ENCODE measurements around the gene ATXN1.

The ATXN1 gene

DNA sequence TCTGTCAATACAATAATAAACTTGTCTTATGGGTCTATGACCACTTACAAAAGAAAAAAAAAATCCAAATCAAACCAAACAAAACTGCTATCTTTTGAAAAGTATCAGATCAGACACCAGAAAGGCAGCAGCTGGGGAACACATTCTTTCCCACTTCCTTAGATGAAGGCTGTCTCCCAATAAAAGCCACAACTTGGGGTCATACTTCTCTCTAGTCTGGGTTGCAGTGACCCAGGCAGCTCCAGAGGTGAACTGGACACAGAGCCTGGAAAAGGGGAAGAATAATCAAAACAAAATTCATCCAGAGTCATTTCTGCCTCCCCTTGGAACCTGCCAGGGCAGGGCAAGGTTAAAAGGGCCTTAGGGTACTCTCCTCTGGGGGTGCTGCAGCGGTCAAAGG is 19.1 kb downstream of the ATXN1 start:
- Histone ChIP-seq H2AFZ (no peak overlapping the region), H3K27ac (no peak overlapping the region), H3K4me1 (peaks cover 3% of the 10 kb centered on the region), H3K4me2 (ENCODE audit: low read length) (no peak overlapping the region), H3K36me3 (ENCODE audit: control insufficient read depth, insufficient read depth, low read length) (no peaks in the 10 kb centered on the region), H3K4me3 (ENCODE audit: low read depth, low read length) (no peak overlapping the region), H3K9ac (no peak overlapping the region), H3K9me3 (ENCODE audit: control insufficient read depth, low read length) (no peaks in the 10 kb centered on the region), H3K27me3 (ENCODE audit: control insufficient read depth, insufficient read depth, low read length) (no peaks in the 10 kb centered on the region), H3K79me2 (peaks cover 14% of the 10 kb centered on the region)
- TF ChIP-seq, protein P1, sequence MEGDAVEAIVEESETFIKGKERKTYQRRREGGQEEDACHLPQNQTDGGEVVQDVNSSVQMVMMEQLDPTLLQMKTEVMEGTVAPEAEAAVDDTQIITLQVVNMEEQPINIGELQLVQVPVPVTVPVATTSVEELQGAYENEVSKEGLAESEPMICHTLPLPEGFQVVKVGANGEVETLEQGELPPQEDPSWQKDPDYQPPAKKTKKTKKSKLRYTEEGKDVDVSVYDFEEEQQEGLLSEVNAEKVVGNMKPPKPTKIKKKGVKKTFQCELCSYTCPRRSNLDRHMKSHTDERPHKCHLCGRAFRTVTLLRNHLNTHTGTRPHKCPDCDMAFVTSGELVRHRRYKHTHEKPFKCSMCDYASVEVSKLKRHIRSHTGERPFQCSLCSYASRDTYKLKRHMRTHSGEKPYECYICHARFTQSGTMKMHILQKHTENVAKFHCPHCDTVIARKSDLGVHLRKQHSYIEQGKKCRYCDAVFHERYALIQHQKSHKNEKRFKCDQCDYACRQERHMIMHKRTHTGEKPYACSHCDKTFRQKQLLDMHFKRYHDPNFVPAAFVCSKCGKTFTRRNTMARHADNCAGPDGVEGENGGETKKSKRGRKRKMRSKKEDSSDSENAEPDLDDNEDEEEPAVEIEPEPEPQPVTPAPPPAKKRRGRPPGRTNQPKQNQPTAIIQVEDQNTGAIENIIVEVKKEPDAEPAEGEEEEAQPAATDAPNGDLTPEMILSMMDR (IDR thresholded peaks at IDR 0.05), result no peak

DNA sequence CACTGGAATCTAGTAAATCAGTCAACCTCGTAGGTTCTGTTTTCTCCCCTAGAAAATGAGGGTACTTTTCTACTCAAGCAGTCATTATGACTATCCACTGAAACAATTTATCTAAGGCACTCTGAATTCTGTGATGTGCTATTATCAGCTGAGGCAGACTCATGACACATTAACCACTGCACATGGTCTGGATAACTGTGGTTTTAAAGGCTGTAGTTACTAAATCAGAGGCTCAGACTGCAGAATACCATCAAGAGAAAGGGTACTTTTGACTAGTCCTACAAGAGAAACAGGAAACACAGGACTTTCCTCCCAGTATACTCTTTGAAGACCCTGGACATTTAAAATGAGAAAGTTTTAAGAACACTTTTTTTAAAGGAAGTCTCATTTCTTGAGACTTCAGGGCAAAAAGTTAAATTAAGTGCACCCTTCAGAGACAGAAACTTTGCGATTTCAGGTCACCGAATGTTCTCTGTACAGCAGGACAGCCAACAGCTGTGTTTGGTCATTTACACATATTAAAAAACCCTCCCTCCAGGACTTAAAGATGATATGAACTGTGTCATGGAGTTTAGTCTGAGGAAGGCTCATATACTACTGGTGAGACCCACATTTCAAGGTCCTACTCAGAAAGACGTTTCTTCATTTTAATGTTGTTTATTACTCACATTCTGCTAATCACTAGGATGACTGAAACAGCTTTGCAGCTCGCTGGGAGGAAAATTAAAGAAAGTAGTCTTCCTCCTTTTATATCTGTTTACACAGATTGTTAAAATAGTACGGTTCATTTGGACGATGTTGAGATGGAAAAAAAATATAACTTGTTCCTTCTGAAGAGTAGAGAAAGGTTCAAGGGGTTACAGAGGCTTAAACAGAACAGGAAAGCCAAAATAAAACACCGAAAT is 19.9 kb downstream of the ATXN1 start:
- no peak overlapping the region for H3K4me3 ChIP-seq (ENCODE audit: low read depth, low read length)

DNA sequence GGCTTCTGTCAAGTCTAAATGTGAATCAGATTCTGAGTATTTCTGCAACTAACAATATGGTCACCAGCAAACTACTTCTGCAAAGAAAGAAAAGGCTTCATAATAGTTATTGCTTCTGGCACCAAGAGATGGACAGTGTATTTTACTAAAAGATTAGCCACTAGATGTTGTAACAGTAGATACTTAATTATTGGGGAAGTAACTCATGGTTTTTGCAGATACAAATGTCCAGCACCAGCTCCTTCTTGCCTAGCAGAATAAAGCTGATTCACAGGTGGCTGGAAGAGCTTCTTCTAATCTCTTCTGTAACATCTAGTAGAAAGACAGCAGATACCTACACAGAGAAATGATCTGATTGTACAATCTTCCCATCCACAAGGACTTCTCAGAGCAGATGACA is 21.2 kb downstream of the ATXN1 start:
- no peaks in the 10 kb centered on the region for H3K9me3 ChIP-seq (ENCODE audit: control insufficient read depth, low read length)
- no peak overlapping the region for H3K9ac ChIP-seq
- peaks cover 5% of the 10 kb centered on the region for H3K4me1 ChIP-seq
- H3K27ac ChIP-seq, result no peak overlapping the region
- no peaks in the 10 kb centered on the region for H3K27me3 ChIP-seq (ENCODE audit: control insufficient read depth, insufficient read depth, low read length)
- H3K4me2 ChIP-seq (ENCODE audit: low read length), result no peak overlapping the region
- no peak overlapping the region for H3K4me3 ChIP-seq (ENCODE audit: low read depth, low read length)
- peaks cover 7% of the 10 kb centered on the region for H3K79me2 ChIP-seq
- no peak overlapping the region for H2AFZ ChIP-seq
- TF ChIP-seq, protein P1 (IDR thresholded peaks at IDR 0.05), result no peak
- H3K36me3 ChIP-seq (ENCODE audit: control insufficient read depth, insufficient read depth, low read length), result no peaks in the 10 kb centered on the region

More for the DNA sequence above, 19.9 kb downstream of the ATXN1 start:
- Histone ChIP-seq H3K27me3 (ENCODE audit: control insufficient read depth, insufficient read depth, low read length) (no peaks in the 10 kb centered on the region), H3K9me3 (ENCODE audit: control insufficient read depth, low read length) (no peaks in the 10 kb centered on the region), H2AFZ (no peak overlapping the region), H3K4me1 (peaks cover 5% of the 10 kb centered on the region), H3K9ac (no peak overlapping the region), H3K79me2 (peaks cover 14% of the 10 kb centered on the region), H3K36me3 (ENCODE audit: control insufficient read depth, insufficient read depth, low read length) (no peaks in the 10 kb centered on the region), H3K4me2 (ENCODE audit: low read length) (no peak overlapping the region), H3K27ac (no peak overlapping the region)
- TF ChIP-seq, protein P1 (IDR thresholded peaks at IDR 0.05), result no peak

DNA sequence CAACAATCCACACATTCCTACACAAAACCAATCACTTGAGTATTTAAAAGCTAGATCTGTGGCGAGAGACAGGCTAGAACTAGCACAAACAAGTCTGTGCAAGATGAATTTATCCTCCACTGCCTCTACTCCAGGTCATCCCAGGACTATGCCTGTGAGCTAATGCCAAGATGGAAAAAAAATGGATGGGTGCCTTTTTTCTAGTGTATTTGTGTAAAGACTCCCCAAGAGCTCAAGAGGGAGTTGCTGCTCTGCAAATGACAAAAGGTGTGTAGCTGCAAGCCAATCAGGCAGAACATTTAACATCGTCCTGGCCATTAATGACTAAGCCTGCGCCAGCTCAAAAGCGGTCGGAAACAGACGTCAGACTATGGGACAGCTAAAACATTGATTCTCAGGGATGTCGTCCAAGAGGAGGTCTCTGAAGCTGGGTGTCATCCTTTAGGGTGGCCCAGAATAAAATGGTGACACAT is 21.9 kb downstream of the ATXN1 start:
- TF ChIP-seq, protein P1 (IDR thresholded peaks at IDR 0.05), result no peak
- Histone ChIP-seq H3K36me3 (ENCODE audit: control insufficient read depth, insufficient read depth, low read length) (no peaks in the 10 kb centered on the region), H3K27me3 (ENCODE audit: control insufficient read depth, insufficient read depth, low read length) (no peaks in the 10 kb centered on the region), H3K4me2 (ENCODE audit: low read length) (no peak overlapping the region), H3K27ac (no peak overlapping the region), H3K9ac (no peak overlapping the region), H2AFZ (no peak overlapping the region), H3K4me1 (peaks cover 5% of the 10 kb centered on the region), H3K79me2 (peaks cover 4% of the 10 kb centered on the region), H3K9me3 (ENCODE audit: control insufficient read depth, low read length) (no peaks in the 10 kb centered on the region), H3K4me3 (ENCODE audit: low read depth, low read length) (no peak overlapping the region)
